ENCODE measurements around the gene PACSIN1. TPM values are rescaled to one million over a fixed set of nuclear protein-coding genes. Genes with fewer than 3 reads are reported as not detected.

Gene PACSIN1
- total and polyA plus RNA-seq, 9 donors, result 0.08 to 0.55 (median 0.45) TPM; not detected in 2

GRCh38 chr6:34555328-34555727 is 89.5 kb downstream of the PACSIN1 start:
- H3K27ac ChIP-seq, result no peak overlapping the region
- TF ChIP-seq CTCF (IDR thresholded peaks at IDR 0.05) (no peak), EP300 (IDR thresholded peaks at IDR 0.05) (no peak), POLR2A (IDR thresholded peaks at IDR 0.05) (no peak)
- WGBS, 3 donors, result 82 to 92% (median 83%) methylated on average over 8 of the region's 8 CpGs
- no peaks in the 10 kb centered on the region for H3K9me3 ChIP-seq
- no peaks in the 10 kb centered on the region for H3K27me3 ChIP-seq
- intact Hi-C loops (cut with DNase I), result no loop called here
- H3K36me3 ChIP-seq, result no peaks in the 10 kb centered on the region
- DNase-seq, result no peak
- H3K4me3 ChIP-seq, result no peak overlapping the region
- no peaks in the 10 kb centered on the region for H3K4me1 ChIP-seq (ENCODE audit: insufficient read depth)

- no peak within 1 kb of the TSS for H3K27ac ChIP-seq
- H3K36me3 ChIP-seq, result no peaks in the 10 kb centered on the region
- no peak for TF ChIP-seq CTCF (IDR thresholded peaks at IDR 0.05)
- TF ChIP-seq EP300 (IDR thresholded peaks at IDR 0.05), result no peak
- no peak for TF ChIP-seq POLR2A (IDR thresholded peaks at IDR 0.05)
- H3K4me3 ChIP-seq, result no peak within 1 kb of the TSS
- no peaks in the 10 kb centered on the region for H3K9me3 ChIP-seq
- 57 to 61% (median 57%) methylated on average over 5 to 6 of the region's 6 CpGs for WGBS, 3 donors
- no peaks in the 10 kb centered on the region for H3K27me3 ChIP-seq
- no peak for DNase-seq
- intact Hi-C loops (cut with DNase I), result no loop called here
- no peaks in the 10 kb centered on the region for H3K4me1 ChIP-seq (ENCODE audit: insufficient read depth)
These were observed 90.2 kb downstream of the PACSIN1 start, which contains the start of gene SPDEF for GRCh38 chr6:34556031-34556471. SPDEF (minus strand) TSS chr6:34556329; CDS start chr6:34544455, 11,874 bp downstream.

- Histone ChIP-seq H3K4me1 (ENCODE audit: insufficient read depth) (no peaks in the 10 kb centered on the region), H3K36me3 (no peaks in the 10 kb centered on the region), H3K4me3 (no peak overlapping the region), H3K27ac (no peak overlapping the region), H3K27me3 (no peaks in the 10 kb centered on the region), H3K9me3 (no peaks in the 10 kb centered on the region)
- intact Hi-C loops (cut with DNase I), result no loop called here
- no peak for DNase-seq
- TF ChIP-seq CTCF (IDR thresholded peaks at IDR 0.05), result no peak
- no peak for TF ChIP-seq EP300 (IDR thresholded peaks at IDR 0.05)
- TF ChIP-seq POLR2A (IDR thresholded peaks at IDR 0.05), result no peak
- 84 to 86% (median 85%) methylated on average over 9 of the region's 9 CpGs for WGBS, 3 donors
These were observed 90.6 kb downstream of the PACSIN1 start for GRCh38 chr6:34556493-34556892.

- Histone ChIP-seq H3K27me3 (no peaks in the 10 kb centered on the region), H3K4me1 (ENCODE audit: insufficient read depth) (no peaks in the 10 kb centered on the region), H3K27ac (no peak overlapping the region), H3K36me3 (no peaks in the 10 kb centered on the region), H3K4me3 (no peak overlapping the region), H3K9me3 (no peaks in the 10 kb centered on the region)
- no peak for TF ChIP-seq EP300 (IDR thresholded peaks at IDR 0.05)
- WGBS, 3 donors, result 71 to 82% (median 74%) methylated on average over 9 of the region's 9 CpGs
- DNase-seq, result no peak
- intact Hi-C loops (cut with DNase I), result no loop called here
These were observed 91.4 kb downstream of the PACSIN1 start for GRCh38 chr6:34557228-34557627.

GRCh38 chr6:34558172-34558714 is 92.4 kb downstream of the PACSIN1 start:
- TF ChIP-seq POLR2A (IDR thresholded peaks at IDR 0.05) (no peak), EP300 (IDR thresholded peaks at IDR 0.05) (no peak), CTCF (IDR thresholded peaks at IDR 0.05) (no peak)
- Histone ChIP-seq H3K27ac (no peak overlapping the region), H3K4me3 (no peak overlapping the region), H3K36me3 (no peaks in the 10 kb centered on the region), H3K4me1 (ENCODE audit: insufficient read depth) (no peaks in the 10 kb centered on the region), H3K9me3 (no peaks in the 10 kb centered on the region), H3K27me3 (no peaks in the 10 kb centered on the region)
- 75 to 95% (median 87%) methylated on average over 4 of the region's 4 CpGs for whole genome bisulfite sequencing, 3 donors
- no peak for DNase-seq
- intact Hi-C loops (cut with DNase I), result no loop called here
